ENCODE results near the gene SEC14L2. TPM values are rescaled to one million over a fixed set of nuclear protein-coding genes. Genes with fewer than 3 reads are reported as not detected.
"Not testable (repeated sequence)": the region's sequence is repeated elsewhere in the genome, so short reads cannot be mapped to it uniquely, and the experiment has no call there.

The SEC14L2 gene
- total and polyA plus RNA-seq, 2 of the 4 experiments (the other 2 are of a cell fraction), result 38.7 to 54.8 TPM

DNA sequence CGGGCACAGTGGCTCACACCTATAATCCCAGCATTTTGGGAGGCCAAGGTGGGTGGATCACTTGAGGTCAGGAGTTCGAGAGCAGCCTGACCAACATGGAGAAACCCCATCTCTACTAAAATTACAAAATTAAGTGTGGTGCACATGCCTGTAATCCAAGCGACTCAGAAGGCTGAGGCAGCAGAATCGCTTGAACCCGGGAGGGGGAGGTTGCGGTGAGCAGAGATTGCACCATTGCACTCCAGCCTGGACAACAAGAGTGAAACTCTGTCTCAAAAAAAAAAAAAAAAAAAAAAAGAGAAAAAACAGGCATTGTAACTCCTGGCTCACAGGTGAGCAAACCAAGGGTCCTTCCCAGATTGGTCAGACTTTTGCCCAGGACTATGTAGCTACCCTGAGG, 63.7 kb downstream of the SEC14L2 start:
- H3K18ac ChIP-seq (ENCODE audit: low read depth, low read length); H4K91ac ChIP-seq (ENCODE audit: insufficient read depth, low read depth, low read length); H2AFZ ChIP-seq (replicated peaks; ENCODE audit: low read length, poor library complexity); H3K9me1 ChIP-seq (ENCODE audit: insufficient read depth, low read length); H3K4me1 ChIP-seq (ENCODE audit: control insufficient read depth, insufficient read depth, low read length); H3K56ac ChIP-seq (ENCODE audit: extremely low read depth, insufficient read depth, low read length); H3K4me2 ChIP-seq (ENCODE audit: low read depth, low read length); H4K8ac ChIP-seq (ENCODE audit: low read depth in 2 of 2, low read length in 2 of 2); H3K27me3 ChIP-seq (ENCODE audit: control insufficient read depth, insufficient read depth, low read length); CTCF ChIA-PET; H3K14ac ChIP-seq (replicated peaks; ENCODE audit: low read depth, low read length); in situ Hi-C loops (cut with MboI; ENCODE audit: low sequenced_read_pairs); H3K4me3 ChIP-seq (ENCODE audit: insufficient read depth, low read depth, low read length); dilution Hi-C loops (cut with HindIII; ENCODE audit: low sequenced_read_pairs, unreplicated experiment); H4K20me1 ChIP-seq (ENCODE audit: insufficient read depth, low read length); H2BK15ac ChIP-seq (ENCODE audit: low read depth, low read length); H2BK20ac ChIP-seq (ENCODE audit: low read depth, low read length); H3K27ac ChIP-seq (ENCODE audit: insufficient read depth, low read length); H2BK120ac ChIP-seq (ENCODE audit: low read depth, low read length); H3K36me3 ChIP-seq (ENCODE audit: control insufficient read depth, insufficient read depth, low read length); H3K23ac ChIP-seq (ENCODE audit: low read depth, low read length); POLR2A ChIA-PET (ENCODE audit: unreplicated experiment); DNase-seq; H2AK5ac ChIP-seq (ENCODE audit: low read depth, low read length); H3K79me1 ChIP-seq (ENCODE audit: low read depth in 1 of 2, low read length in 2 of 2); H2BK5ac ChIP-seq (ENCODE audit: low read depth, low read length, poor library complexity, severe bottlenecking); intact Hi-C loops (cut with micrococcal nuclease); H3K9ac ChIP-seq (ENCODE audit: low read depth, low read length); H3K9me3 ChIP-seq (ENCODE audit: control insufficient read depth, insufficient read depth, low read length); H2AK9ac ChIP-seq (replicated peaks; ENCODE audit: low read depth, low read length, poor library complexity); H4K5ac ChIP-seq (ENCODE audit: low read depth, low read length); BruUV-seq (replicated peaks); ATAC-seq (ENCODE audit: low read depth); H3K4ac ChIP-seq (ENCODE audit: low read depth, low read length): not testable (repeated sequence)
- WGBS, 2 experiments (ENCODE audit: extremely low coverage in 2 of 2, insufficient read length in 1 of 2), result 82% methylated on average over 4 of the region's 6 CpGs; no CpG with 5 or more reads in 1 of the 2 experiments
